Neural cell (in vitro differentiated cells): ENCODE results near the gene UMAD1.

Source experiments
- EP300 ChIP-seq: fragments of 450-650 bp; conservative IDR thresholded peaks from 2 replicates; pipeline ENCODE4 v1.6.1; 2014; ENCODE audit warnings: antibody characterized with exemption, mild to moderate bottlenecking, moderate library complexity; ENCODE audit not compliant: poor library complexity, severe bottlenecking
- EZH2 ChIP-seq: fragments of 200-600, 300-800 bp; shearing (Covaris generic), sonication (generic); IDR thresholded peaks from 2 replicates; pipeline ENCODE4 v1.6.1; 2014; ENCODE audit warnings: antibody characterized with exemption, low read length, borderline replicate concordance, mild to moderate bottlenecking; ENCODE audit not compliant: insufficient read depth, poor library complexity, severe bottlenecking
- MXI1 ChIP-seq: fragments of 450-650 bp; conservative IDR thresholded peaks from 2 replicates; pipeline ENCODE4 v1.6.1; 2014; ENCODE audit warnings: antibody characterized with exemption, mild to moderate bottlenecking; ENCODE audit not compliant: poor library complexity, severe bottlenecking
- POLR2AphosphoS5 ChIP-seq: IDR thresholded peaks from 2 replicates; pipeline ENCODE4 v1.6.1; 2012
- RAD21 ChIP-seq: fragments of 450-650 bp; conservative IDR thresholded peaks from 2 replicates; pipeline ENCODE4 v1.6.1; 2014; ENCODE audit warnings: antibody characterized with exemption, mild to moderate bottlenecking, moderate library complexity
- SMC3 ChIP-seq: fragments of 450-650 bp; conservative IDR thresholded peaks from 2 replicates; pipeline ENCODE4 v1.6.1; 2014; ENCODE audit warnings: antibody characterized with exemption, mild to moderate bottlenecking, moderate library complexity; ENCODE audit not compliant: poor library complexity
- TAF1 ChIP-seq: IDR thresholded peaks from 2 replicates; pipeline ENCODE4 v1.6.1; 2012; ENCODE audit warnings: low read depth
- TF ChIP-seq, protein P1 (sequence below): fragments of 450-650 bp; IDR thresholded peaks from 2 replicates; pipeline ENCODE4 v1.5.1; 2014; ENCODE audit warnings: antibody characterized with exemption, mild to moderate bottlenecking, moderate library complexity; ENCODE audit not compliant: poor library complexity, severe bottlenecking
- TF ChIP-seq, protein P2 (sequence below): IDR thresholded peaks from 2 replicates; pipeline ENCODE4 v1.6.1; 2012; ENCODE audit warnings: borderline replicate concordance

DNA sequence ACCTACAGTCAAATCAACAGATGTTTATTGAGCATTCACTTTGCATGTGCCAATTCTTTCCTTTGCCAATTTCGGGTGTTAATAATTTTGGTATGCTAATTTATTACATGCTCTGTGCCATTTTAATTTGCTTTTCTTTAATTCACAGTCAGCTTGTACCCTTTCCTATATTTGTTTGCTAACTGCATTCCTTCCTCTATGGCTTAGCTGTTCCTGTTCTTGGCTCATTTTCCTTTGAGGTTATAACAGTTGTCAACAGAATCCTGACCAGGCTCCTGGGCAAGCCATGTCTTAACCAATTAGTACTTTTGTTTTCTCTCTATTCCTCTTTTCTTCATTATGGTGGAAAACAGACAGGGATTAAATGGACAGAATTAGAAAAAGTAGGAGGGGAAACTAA lies 151.5 kb downstream of the UMAD1 start:
- TF ChIP-seq, protein P1, sequence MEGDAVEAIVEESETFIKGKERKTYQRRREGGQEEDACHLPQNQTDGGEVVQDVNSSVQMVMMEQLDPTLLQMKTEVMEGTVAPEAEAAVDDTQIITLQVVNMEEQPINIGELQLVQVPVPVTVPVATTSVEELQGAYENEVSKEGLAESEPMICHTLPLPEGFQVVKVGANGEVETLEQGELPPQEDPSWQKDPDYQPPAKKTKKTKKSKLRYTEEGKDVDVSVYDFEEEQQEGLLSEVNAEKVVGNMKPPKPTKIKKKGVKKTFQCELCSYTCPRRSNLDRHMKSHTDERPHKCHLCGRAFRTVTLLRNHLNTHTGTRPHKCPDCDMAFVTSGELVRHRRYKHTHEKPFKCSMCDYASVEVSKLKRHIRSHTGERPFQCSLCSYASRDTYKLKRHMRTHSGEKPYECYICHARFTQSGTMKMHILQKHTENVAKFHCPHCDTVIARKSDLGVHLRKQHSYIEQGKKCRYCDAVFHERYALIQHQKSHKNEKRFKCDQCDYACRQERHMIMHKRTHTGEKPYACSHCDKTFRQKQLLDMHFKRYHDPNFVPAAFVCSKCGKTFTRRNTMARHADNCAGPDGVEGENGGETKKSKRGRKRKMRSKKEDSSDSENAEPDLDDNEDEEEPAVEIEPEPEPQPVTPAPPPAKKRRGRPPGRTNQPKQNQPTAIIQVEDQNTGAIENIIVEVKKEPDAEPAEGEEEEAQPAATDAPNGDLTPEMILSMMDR, result no peak
- TF ChIP-seq RAD21, result no peak
- no peak for TF ChIP-seq EP300
- TF ChIP-seq EZH2, result no peak
- TF ChIP-seq SMC3, result no peak
- TF ChIP-seq, protein P2, sequence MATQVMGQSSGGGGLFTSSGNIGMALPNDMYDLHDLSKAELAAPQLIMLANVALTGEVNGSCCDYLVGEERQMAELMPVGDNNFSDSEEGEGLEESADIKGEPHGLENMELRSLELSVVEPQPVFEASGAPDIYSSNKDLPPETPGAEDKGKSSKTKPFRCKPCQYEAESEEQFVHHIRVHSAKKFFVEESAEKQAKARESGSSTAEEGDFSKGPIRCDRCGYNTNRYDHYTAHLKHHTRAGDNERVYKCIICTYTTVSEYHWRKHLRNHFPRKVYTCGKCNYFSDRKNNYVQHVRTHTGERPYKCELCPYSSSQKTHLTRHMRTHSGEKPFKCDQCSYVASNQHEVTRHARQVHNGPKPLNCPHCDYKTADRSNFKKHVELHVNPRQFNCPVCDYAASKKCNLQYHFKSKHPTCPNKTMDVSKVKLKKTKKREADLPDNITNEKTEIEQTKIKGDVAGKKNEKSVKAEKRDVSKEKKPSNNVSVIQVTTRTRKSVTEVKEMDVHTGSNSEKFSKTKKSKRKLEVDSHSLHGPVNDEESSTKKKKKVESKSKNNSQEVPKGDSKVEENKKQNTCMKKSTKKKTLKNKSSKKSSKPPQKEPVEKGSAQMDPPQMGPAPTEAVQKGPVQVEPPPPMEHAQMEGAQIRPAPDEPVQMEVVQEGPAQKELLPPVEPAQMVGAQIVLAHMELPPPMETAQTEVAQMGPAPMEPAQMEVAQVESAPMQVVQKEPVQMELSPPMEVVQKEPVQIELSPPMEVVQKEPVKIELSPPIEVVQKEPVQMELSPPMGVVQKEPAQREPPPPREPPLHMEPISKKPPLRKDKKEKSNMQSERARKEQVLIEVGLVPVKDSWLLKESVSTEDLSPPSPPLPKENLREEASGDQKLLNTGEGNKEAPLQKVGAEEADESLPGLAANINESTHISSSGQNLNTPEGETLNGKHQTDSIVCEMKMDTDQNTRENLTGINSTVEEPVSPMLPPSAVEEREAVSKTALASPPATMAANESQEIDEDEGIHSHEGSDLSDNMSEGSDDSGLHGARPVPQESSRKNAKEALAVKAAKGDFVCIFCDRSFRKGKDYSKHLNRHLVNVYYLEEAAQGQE, result no peak
- TF ChIP-seq POLR2AphosphoS5, result no peak
- no peak for TF ChIP-seq MXI1
- TF ChIP-seq TAF1, result no peak
